Stimulated activated CD4-positive, alpha-beta T cell treated with anti-CD3 and anti-CD28 coated beads, Interleukin-4, amount 100 ng/mL, for 48 hours (primary cell): ENCODE measurements around the gene TCF15.

ENCODE experiments used
- DNase-seq, 2 donors: peaks; one replicate each; pipeline ENCODE4 v3.0.0-alpha.2; 2020; ENCODE audit warnings: low read depth in 2 of 2

The TCF15 gene

DNA sequence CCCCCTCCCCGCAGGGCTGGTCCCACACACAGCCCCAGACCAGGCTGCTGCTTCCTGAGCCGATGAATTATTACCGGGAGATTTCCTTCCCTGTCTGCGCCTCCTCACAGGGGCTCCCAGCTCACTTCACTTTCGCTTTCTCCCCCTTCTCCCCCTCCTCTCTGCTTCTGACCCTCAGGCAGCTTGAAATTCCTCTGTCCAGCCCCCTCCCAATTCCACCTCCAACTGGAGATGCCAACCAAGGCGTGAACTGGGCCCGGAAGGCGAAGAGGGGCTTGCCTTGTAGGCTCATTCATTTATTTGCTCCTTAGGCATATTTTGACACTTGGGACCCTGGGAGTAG is 1.7 kb upstream of the TCF15 start:
- no peak for DNase-seq

DNA sequence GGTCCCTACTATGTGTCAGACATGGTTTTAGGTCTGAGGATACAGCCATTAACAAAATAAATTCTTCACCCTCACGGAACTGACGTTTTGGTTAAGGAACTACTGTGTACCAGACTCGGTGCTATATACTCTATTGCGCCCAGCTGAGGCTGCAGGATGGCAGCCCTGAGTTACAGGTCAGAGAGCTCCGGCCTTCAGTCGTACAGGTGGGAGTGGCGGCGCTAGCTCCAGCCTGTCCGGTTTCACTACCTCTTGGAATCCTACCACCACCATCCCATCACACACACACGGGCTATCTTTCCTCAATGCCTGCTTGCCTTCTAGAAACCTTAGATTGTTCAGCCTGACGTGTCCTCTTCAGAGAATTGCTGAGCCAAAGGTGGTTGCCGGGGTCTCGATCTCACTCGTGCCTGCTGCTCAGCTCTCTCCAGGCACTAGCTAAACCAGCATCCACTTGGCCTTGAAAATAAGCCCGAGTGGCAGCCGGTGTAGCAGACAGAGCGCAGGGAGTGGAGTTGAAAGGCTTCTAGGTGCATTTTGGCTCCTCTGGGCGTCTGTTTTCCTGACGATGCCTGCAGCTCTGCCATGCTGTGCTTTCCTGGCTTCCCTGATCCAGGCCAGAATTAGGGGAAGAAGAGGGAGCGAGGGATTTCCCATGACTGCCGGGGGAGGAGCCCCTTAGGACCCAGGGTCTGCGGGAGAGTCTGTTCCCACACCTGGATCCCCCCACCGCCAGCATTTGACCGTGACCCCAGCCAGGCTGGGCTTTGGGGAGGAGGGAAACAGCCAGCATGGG is 1.1 kb upstream of the TCF15 start:
- DNase-seq: no peak

DNA sequence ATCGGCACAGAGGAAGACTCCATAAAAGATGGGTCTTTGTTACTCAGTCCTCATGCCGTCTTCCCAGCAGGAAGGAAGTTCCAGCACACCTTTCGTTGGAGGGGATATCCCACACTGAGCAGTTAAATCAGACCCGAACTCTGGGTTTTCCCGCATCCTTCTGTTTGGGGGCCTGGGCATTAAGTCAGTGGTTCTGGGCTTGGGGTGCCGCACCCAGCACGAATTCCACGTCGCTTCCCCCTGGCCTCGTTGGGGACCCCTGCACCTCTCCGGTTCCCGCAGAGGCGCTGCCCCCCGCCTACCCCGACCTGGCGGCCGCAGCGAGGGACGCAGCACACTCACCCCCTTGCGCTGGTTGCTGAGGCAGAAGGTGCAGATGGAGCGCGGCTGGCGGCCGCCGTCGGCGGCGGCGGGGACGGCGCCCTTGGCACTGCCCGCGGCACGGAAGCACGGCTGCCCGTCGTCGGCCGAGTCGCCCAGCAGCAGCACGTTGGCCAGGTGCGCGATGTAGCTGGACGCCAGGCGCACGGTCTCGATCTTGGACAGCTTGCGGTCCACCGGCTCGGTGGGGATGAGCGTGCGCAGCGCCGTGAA is 641 bp downstream of the TCF15 start:
- DNase-seq: no peak

DNA sequence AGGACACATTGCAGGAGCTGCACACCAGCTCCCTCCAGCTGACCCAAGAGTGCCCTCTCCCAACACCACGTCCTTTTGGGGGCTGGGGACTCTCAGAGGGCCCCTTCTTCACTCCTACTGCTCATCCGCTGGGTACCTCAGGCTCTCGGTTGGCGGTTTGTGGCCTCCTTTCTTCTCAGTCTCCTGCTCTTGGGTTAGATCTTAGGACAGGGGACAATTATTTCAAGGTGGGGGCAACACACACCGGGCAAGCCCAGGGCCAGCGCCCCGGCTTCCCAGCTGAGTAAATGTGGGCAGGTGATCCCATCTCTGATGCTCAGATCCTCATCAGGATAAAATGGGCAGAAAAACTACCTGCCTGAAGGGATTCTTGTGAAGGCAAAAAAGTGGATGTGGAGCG is 1.1 kb downstream of the TCF15 start:
- DNase-seq: no peak

DNA sequence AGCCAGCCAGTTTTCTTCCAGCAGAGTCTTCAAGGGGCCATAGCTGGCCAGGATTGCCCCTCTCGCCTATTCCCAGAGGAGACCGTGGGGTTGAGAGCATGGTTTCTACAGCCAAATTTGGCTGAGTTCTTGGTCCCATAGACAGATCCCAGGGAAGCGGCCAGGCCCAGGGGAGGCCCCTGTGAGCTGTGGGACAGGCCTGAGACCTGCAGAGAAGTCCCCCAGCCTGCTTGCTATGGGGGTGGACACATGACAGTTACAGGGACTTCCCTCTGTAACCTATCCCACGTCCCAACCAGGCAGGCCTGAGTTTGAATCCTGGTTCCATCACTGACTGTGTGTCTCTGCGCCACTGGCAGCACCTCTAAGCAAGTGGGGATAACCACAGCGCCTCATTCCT is 2.6 kb downstream of the TCF15 start:
- DNase-seq: no peak

DNA sequence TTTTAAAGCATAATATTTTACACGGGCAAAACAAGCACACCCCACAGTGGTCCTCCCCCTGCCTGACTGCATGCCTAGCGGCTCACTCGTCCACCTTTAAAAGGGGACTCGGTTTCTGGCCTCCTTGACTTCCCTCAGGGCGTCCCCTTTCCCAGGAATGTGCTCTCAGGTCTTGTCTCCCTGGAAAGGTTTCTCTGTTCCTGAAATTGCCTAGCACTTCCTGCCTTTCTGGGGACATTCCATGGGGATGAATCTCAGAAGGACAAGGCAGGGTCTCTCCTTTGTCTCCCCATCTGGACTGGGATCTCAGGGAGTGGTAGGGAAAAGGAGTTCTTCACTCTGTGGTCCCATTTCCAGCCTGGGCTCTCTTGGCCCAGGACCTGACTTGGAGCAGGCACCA is 4.9 kb downstream of the TCF15 start:
- no peak for DNase-seq

DNA sequence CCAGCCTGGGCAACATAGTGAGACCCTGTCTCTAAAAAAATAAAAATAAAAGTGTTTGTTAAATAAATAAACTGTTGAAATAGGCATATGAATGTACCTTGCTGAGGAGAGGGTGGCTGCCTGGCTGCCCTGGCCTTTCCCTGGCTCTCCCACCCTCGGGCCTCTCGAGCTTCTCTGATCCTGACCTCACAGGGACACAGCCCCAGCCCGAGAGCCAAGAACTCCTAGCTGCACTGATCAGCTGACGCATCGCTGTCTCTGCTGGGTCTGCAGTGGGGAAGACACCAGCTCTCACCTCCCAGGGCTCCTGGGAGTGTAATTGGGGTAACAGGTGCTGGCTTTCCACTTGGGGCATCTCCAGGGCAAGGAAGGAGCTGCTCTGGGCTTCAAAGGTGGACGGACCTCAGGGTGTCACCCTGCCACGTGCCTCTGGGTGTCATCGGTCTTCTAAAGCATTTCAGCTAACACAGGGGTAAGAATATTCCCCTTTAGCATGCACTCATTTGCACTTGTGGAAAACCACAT is 6.9 kb downstream of the TCF15 start:
- no peak for DNase-seq

DNA sequence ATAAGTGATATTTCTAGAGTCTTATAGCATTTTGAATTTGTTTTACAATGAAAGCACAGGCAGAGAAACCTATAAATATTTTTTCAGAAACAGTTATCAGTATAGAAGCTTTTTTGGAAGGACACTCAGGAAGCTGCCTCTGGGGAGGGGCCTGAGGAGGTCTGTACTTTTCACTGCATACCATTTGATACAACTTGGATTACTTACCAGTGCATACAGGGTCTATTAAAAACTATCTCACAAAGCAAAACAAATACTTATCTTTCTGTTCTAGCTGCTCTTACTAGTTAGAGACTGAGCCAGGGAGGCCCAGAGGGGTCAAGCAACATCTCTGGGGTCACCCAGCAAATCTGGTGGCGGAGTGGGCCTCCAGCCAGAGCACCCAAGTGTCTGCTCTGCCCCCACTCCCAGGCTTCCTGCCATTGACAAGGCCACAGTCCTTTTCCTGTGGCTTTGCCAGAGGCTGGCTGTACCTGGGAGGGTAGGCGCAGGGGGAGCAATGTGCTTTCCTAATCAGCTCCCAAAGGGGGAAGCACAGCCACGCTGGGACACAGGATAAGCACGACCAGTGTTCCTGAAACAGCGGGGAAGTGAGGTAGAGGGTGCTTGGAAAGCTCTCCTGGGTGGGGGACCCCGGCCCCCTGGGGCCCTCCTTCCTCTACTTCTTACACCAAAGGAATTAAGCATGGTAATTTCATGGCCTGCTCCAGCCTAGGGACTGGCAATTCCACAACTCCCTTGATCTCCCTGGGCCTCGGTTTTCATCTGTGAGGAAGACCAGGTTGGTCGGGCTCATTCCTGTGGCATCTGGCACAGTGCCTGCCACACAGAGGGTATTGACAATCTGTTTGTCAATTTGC is 7.8 kb downstream of the TCF15 start:
- no peak for DNase-seq

DNA sequence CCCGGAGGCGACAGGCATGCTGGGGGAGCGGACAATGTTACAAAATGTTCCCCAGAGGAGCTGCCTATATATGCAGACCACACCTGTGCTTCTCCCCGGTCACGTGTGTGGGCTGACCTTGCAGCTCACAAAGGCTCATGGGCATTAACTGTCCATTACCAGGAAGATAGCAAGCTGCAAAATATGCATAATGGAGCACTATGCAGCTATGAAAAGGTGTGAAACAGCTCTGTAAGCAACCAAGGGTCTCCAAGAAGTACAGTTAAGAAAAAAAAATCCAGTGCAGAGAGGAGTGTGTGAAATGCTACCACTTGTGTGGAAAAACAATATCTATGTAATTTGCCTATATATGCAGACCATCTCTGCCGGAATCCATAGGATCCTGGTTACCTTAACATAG is 9.4 kb downstream of the TCF15 start:
- no peak for DNase-seq

DNA sequence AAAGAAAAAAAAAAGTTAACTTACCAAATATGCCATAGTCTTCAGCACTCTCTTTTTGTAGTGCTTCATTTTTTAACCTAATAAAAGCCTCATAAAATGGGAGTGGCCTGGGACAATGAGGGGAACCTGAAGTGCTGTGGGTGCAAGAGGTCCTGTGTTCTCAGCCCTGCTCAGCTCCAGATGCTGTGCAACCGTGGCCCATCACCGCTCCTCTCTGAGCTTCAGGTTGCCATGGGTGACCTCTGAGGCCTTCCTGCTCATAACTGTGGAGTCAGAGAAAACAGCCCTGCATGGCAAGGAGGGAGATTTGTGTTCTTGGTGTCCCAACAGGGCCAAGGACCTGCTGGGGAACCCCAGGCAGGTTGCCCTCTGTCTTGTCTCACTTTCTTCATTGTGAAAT is 10.0 kb downstream of the TCF15 start:
- no peak for DNase-seq

DNA sequence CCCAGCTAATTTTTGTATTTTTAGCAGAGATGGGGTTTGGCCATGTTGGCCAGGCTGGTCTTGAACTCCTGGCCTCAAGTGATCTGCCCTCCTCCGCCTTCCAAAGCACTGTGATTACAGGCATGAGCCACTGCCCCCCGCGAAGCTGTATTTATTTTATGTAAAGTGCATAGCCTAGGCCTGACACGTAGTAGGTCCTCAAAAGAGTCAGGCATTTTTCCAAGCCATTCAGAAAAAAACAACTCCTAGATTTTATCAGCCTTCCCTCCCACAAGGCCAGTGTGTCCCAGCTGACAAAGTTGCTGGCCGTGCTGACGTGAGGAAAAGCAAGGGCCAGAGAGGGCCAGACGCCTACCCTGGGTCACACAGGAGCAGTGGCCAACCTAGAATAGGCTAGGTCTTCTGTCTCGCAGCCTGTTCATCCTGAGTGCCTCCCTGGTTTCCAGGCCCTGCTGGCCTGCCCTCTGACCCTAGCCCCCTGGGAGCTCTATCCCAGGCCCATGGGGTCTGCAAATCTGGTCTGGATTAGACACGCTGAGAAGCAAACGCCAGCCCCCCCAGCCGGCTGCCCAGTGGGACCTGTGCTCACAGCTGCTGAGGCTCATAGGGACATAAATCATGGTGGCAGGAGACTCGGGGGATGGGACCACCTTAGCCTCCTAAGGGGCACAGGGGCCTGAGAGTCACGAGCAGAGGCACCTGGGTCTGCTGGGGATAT is 11.8 kb downstream of the TCF15 start:
- DNase-seq: no peak

DNA sequence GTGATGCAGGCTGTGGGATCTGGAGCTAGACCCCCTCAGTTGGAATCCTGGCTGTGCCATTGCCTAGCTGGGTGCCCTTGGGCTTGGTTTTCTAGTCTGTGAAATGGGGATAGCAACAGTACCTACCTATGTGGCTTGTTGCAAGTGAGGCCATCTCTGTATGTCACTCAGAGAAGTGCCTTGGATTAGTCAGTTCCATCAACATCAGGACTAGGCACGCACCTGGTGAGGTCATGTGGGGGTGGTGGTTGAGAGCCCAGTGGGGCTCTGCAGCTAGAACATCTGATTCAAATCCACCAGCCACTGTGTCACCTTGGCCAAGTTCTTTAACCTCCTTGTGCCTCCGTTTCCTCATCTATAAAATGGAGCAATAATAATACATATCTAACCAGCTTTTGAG is 12.5 kb downstream of the TCF15 start:
- DNase-seq: no peak

DNA sequence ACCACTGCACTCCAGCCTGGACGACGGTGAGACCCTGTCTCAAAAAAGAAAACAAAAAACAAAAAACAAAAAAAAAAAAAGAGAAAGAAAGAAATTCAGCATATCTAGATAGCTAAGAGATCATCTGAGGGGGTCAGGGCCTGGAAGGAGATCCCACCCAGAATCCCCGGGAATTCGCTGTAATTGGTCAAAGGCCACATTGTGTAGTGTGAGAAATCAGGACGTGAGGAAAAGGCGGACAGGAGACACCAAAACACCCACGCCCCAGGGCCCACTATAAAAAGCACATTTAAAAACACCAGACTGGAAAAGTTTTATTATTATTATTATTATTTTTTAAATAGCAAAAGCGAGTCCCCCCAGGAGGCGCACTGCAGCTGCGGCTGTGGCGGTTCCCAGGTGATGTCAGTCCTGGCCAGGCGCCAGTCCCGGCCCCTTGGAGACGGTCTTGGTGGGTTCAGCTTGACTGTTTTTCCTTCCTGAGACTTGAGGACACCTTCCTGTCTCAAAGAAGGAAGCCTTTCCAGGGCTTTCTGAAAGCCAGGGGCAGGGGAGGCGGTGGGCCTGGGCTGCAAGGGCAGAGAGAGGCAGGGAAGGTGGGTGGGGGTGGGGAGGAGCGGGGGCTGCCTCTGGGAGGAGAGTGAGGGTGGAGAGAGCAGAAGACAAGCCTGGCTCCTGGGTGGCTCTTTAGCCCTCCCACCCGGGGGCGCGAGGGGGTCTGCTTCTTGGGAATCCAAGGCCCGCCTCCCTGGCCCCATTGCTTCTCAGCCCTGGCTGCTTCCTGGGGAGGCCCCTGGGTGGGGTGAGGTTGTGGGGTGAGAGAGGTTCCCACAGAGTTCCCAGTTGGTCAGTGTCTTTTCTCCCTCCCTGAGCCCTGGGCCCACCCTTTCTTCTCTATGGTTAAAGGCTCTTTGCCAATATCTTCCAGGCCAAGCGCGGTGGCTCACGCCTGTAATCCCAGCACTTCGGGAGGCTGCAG is 14.5 kb downstream of the TCF15 start:
- DNase-seq: no peak

DNA sequence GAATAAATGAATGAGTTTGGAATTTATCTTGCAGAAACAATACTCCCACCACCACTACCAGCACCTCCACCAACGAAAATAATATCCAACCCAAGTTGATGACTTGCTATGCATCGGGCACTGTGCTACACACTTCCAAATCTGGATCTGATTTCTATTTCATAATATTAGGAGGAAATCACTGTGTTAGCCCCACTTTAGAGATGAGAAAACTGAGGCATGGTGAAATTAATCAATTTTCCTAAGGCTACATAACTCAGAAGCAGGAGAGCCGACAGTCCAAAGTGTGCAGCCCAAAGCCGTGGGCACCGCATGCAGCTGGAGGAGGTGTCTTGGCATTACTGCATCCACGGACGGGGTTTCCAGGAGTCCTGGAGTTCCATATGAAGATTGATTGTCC is 17.6 kb downstream of the TCF15 start:
- DNase-seq: no peak

DNA sequence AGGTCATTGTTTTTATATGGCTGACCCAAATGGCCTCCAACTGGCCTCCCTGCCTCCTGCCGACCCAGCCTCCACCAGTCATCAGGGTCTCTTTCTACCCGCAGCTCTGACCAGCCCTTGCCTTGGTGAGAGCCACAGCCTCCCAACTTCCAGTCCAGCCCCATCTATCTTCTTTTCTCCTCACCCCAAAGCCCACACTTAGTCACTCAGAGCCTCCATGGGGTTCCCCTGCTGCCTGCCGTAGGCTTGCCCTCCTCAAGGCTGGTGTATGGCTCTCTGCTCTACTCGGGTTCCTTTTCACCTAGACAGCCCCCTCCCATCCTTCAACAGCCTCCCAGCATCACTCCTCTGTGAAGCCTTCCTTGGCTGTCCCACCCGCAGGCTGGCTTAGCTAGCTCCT is 18.2 kb downstream of the TCF15 start:
- DNase-seq: no peak

DNA sequence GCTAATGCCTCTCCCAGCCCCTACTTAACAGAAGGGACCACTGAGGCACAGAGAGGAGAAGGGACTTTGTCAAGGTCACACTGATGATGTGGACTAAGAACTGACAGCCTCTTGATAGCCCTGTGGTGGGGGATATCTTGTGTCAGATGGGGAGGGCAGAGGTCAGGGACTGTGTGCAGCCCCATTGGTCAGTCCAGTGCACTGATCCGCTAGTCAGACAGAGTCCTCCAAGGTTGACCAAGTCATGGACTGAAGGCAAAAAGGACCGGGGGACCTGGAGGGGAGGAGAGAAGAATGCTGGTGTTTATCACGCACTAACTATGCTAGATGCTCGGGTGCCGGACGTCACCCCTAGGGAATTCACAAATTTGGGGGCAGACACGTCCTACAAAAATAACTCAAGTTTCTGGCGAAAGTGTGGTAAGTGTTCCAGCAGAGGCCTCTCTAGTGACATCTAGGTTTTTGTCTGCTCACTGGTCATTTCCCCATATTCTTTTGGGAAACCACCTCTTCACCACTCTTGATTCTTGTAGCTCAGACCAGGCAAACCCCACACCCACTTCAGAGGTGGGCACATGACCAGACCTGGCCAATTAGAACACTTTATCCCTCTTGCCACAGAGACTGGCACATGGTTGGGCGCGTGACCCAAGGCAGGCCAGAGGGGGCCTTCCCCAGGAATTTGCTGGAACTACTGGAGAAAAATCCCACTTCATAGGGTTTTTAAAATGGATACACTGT is 21.0 kb downstream of the TCF15 start:
- no peak for DNase-seq

DNA sequence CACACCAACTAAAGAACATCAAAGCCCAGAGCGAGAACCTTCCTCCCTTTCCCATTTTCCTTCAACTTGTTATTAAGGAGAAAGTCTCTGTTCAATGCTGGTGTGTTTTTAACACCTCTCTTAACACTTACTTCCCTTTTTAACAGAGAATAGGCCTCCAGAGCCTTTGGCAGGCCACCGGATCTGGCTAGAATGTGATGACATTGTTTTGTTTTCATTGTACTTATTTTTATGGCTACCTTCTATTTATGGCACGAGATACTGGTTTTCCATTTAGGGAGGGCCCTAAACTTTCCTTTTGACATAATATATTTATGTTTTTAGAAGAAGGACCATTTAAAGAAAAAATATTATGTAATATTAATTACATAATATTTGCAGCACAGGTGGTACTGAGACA is 21.6 kb downstream of the TCF15 start:
- DNase-seq: no peak

DNA sequence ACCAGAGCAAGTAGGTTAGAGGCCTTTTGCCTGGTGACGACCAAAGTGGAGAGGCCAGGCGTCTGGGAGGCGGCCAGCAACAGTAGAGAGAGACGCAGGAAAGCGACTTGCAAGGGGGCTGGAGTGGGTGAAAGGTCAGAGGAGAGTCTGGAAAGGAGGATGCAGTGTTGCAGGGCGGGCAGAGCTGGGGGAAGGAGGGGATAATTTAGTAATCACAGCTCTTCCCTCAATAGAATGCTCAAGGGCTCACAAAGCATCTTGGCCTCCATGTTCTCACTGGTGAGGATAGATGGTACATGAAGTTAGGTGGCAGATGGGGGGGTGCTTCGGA is 25.2 kb downstream of the TCF15 start:
- no peak for DNase-seq

DNA sequence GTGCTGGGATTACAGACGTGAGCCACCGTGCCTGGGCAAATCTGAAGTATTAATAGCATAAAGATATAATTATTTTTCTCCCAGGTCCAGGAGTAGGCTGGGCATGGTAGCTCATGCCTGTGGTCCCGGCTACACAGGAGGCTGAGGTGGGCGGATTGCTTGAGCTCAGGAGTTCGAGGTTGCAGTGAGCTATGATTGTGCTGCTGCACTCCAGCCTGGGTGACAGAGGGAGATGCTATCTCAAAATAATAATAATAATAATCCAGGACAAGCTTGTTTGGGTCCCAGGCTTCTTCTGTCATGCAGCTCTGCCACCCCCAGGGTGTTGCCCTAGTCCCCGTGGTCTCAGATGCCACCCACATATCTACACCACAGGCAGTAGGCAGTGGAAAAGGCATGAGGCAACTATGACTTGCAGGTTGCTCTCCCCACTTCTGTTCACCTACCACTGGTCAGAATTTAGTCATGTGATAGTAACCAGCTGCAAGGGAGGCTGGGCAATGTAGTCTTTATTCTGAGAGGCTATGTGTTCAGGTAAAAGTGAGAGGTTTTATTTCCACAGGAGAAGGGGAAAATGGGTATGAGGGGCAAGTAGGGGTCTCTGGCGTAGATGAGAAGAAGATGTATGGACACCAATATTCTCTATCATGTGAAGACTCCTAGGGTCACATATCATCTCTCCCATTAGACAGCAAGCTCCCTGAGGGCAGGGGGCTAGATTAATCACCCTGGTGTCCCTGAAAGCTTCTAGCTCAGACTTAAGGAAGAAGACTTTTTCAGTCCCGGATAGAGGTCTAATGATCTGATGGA is 25.7 kb downstream of the TCF15 start:
- DNase-seq: no peak
